PFSK-1 (cell line): Measurements from ENCODE around the gene NAXD.

Source experiments
- POLR2AphosphoS5 ChIP-seq: IDR thresholded peaks from 2 replicates; pipeline ENCODE4 v1.6.1; 2012; ENCODE audit warnings: low read depth, mild to moderate bottlenecking, control low read depth, low read length, moderate library complexity
- SIN3A ChIP-seq: IDR thresholded peaks from 2 replicates; pipeline ENCODE4 v1.6.1; 2012; ENCODE audit warnings: mild to moderate bottlenecking, low read length, moderate library complexity, borderline replicate concordance; ENCODE audit not compliant: insufficient read depth
- TAF1 ChIP-seq: IDR thresholded peaks from 2 replicates; pipeline ENCODE4 v1.6.1; 2012; ENCODE audit warnings: low read length, control low read depth, borderline replicate concordance; ENCODE audit not compliant: insufficient read depth
- TF ChIP-seq, protein P1 (sequence below), 2 experiments: IDR thresholded peaks; 2 replicates each; pipeline versions ENCODE4 v1.6.1 to v1.8.0; 2011 to 2012; ENCODE audit warnings: low read depth in 2 of 2, low read length in 2 of 2, control low read depth in 1 of 2, inconsistent platforms in 1 of 2, mild to moderate bottlenecking in 1 of 2, moderate library complexity in 1 of 2; ENCODE audit not compliant: insufficient read depth in 1 of 2

DNA sequence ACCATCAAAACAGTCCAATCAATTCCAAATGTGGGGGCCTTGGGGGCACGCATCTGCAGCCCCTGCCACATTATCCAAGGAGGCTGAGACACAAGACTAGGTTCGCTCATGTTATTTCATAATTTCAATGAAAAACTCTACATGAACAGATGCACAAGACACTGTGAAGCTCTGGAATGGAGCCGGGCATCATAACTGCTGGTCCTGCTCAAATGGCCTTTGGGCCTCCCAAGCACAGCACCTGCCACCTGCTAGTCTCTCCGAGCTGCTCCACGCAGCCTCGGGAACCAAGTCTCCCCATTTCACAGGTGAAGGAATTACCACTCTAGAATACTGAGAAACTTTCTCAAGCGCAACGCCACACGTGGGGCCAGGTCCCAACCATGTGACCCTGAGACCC is 73.7 kb downstream of the NAXD start:
- TF ChIP-seq TAF1, result no peak
- no peak for TF ChIP-seq POLR2AphosphoS5
- TF ChIP-seq, protein P1, sequence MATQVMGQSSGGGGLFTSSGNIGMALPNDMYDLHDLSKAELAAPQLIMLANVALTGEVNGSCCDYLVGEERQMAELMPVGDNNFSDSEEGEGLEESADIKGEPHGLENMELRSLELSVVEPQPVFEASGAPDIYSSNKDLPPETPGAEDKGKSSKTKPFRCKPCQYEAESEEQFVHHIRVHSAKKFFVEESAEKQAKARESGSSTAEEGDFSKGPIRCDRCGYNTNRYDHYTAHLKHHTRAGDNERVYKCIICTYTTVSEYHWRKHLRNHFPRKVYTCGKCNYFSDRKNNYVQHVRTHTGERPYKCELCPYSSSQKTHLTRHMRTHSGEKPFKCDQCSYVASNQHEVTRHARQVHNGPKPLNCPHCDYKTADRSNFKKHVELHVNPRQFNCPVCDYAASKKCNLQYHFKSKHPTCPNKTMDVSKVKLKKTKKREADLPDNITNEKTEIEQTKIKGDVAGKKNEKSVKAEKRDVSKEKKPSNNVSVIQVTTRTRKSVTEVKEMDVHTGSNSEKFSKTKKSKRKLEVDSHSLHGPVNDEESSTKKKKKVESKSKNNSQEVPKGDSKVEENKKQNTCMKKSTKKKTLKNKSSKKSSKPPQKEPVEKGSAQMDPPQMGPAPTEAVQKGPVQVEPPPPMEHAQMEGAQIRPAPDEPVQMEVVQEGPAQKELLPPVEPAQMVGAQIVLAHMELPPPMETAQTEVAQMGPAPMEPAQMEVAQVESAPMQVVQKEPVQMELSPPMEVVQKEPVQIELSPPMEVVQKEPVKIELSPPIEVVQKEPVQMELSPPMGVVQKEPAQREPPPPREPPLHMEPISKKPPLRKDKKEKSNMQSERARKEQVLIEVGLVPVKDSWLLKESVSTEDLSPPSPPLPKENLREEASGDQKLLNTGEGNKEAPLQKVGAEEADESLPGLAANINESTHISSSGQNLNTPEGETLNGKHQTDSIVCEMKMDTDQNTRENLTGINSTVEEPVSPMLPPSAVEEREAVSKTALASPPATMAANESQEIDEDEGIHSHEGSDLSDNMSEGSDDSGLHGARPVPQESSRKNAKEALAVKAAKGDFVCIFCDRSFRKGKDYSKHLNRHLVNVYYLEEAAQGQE (IDR thresholded peaks at IDR 0.05; ENCODE audit: insufficient read depth in 1 of 2, low read depth in 2 of 2, low read length in 2 of 2), result no peak
- TF ChIP-seq SIN3A, result no peak
